ENCODE measurements around the gene DGKD. TPM values are rescaled to one million over a fixed set of nuclear protein-coding genes. Genes with fewer than 3 reads are reported as not detected.

Gene DGKD
- total RNA-seq, 1 experiment from 2014 or later: 16.0 TPM

DNA sequence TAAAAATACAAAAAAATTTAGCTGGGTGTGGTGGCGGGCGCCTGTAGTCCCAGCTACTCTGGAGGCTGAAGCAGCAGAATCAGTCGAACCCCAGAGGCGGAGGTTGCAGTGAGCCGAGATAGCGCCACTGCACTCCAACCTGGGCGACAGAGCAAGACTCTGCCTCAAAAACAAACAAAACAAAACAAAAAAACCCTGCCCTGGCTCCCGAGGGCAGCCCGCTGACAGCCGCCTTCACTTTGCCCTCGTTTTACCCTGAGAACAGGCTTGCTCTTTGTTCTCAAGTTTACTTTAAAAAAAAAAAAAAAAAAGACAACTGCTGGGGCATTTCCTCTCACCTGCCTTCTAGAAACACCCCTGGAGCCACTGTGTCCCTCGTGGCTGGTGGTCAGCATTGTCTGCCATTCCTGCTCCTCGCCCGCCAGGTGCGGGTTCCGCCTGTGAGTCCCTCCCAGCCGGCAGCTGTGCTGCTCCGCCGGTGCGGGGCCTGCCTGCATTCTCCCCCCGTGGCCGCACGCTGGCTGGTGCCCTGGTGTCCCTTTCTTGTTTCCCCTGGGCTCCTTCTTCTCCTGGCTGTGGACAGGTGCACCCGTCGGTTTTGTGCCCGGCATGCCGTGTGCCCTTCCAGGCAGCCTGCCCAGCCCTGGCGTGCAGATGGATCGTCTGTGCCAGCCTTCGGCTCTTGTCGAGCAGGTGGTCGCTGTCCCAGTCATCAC lies 106.6 kb downstream of the DGKD start:
- H3K36me3 ChIP-seq: peaks cover 69% of the 10 kb centered on the region
- DNase-seq (ENCODE audit: low read depth in 1 of 2, low spot score in 2 of 2): no peak
- no peaks in the 10 kb centered on the region for H3K4me1 ChIP-seq (replicated peaks)
- no peaks in the 10 kb centered on the region for H3K9me3 ChIP-seq (replicated peaks)
- no peak overlapping the region for H3K27ac ChIP-seq
- H3K27me3 ChIP-seq (replicated peaks): no peaks in the 10 kb centered on the region
- H3K4me3 ChIP-seq: no peak overlapping the region

DNA sequence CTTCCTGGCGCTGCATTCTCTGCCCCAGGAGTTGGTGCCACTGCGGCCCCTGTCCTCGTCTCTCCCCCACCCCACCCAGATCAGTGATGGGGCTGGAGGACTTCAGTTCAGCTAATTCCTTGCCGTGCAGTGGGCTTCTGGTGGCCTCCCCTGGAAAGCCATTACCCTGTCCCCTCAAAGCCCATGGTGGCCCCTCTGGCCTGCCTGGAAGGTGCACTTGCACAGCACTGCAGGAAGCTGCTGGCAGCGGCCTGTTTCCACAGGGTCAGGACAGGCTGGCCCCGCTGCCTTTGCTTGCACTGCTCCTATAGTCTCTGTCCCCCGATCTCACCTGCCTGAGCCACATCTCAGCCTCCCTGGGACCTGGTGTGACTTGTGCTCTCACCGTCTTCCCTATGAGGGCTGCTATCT lies 107.2 kb downstream of the DGKD start:
- DNase-seq (ENCODE audit: low read depth in 1 of 2, low spot score in 2 of 2): no peak
- H3K36me3 ChIP-seq: peaks cover 63% of the 10 kb centered on the region
- H3K4me1 ChIP-seq (replicated peaks): no peaks in the 10 kb centered on the region
- H3K27ac ChIP-seq: no peak overlapping the region
- H3K27me3 ChIP-seq (replicated peaks): no peaks in the 10 kb centered on the region
- H3K9me3 ChIP-seq (replicated peaks): no peaks in the 10 kb centered on the region
- no peak overlapping the region for H3K4me3 ChIP-seq

DNA sequence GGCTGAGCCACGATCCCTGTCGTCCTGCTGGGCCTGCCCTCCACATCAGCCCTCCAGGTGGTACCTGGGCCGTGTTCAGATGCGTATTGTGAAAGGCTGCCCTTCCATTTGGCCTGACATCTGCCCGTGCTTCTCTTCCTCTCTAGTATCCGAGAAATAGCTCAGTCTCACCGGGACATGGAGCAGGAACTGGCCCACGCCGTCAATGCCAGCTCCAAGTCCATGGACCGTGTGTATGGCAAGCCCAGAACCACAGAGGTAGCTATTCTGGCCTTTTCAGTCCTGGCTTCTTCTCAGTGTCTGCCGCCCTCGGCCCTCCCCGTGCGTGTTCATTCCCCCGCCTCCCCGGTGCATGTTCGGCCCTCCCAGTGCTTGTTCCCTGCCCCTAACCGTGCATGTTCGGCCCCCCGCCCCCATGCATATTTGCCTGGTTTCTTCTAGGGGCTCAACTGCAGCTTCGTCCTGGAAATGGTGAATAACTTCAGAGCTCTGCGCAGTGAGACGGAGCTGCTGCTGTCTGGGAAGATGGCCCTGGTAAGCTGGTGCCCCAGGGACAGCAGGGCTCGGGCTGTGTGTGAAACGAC lies 108.0 kb downstream of the DGKD start:
- Histone ChIP-seq H3K36me3 (peaks cover 57% of the 10 kb centered on the region), H3K27me3 (replicated peaks) (no peaks in the 10 kb centered on the region), H3K4me1 (replicated peaks) (no peaks in the 10 kb centered on the region), H3K9me3 (replicated peaks) (no peaks in the 10 kb centered on the region), H3K4me3 (no peak overlapping the region), H3K27ac (no peak overlapping the region)
- DNase-seq (ENCODE audit: low read depth in 1 of 2, low spot score in 2 of 2): no peak

DNA sequence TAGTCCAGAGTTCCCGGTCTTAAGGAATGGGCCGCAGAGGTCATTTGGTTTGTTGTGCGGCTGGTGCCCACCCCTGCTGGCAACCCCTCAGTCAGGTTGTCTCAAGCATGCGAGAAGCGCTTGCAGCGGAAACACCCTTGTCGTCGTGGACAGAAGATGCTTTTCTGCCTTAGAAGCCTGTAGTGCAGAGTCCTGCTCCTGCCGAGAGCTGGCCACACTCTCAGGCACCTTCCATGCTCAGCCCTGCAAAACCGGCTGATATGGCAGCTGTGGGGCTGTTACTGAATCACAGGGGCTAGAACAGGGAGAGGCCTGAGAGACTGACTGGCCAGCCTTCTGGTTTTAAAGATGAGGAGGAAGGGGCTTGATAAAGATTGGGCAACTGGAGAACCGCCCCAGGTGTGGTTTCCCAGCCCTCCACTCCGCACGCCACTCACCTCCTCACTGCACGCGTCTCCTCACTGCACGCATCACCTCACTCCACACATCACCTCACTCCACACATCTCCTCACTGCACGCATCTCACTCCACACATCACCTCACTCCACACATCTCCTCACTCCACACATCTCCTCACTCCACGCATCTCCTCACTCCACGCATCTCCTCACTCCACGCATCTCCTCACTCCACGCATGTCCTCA lies 108.7 kb downstream of the DGKD start:
- no peaks in the 10 kb centered on the region for H3K4me1 ChIP-seq (replicated peaks)
- H3K27me3 ChIP-seq (replicated peaks): no peaks in the 10 kb centered on the region
- no peak overlapping the region for H3K4me3 ChIP-seq
- H3K27ac ChIP-seq: no peak overlapping the region
- DNase-seq (ENCODE audit: low read depth in 1 of 2, low spot score in 2 of 2): no peak
- H3K36me3 ChIP-seq: peaks cover 56% of the 10 kb centered on the region
- no peaks in the 10 kb centered on the region for H3K9me3 ChIP-seq (replicated peaks)

DNA sequence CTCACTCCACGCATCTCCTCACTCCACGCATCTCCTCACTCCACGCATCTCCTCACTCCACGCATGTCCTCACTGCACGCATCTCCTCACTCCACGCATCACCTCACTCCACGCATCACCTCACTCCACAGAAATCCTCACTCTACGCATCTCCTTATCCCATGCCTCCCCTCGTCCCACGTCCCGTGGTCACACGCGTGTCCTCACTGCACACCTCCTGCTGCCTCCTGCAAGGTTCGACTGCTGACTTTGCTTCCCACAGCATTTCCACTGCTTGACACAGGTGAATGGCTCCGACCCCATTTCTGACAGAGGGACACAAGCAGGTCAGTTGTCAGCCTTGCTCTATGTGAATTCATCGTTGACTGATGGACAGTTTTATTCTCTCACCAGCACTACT lies 109.3 kb downstream of the DGKD start:
- Histone ChIP-seq H3K36me3 (peaks cover 54% of the 10 kb centered on the region), H3K27me3 (replicated peaks) (no peaks in the 10 kb centered on the region), H3K27ac (no peak overlapping the region), H3K4me3 (no peak overlapping the region), H3K9me3 (replicated peaks) (no peaks in the 10 kb centered on the region), H3K4me1 (replicated peaks) (no peaks in the 10 kb centered on the region)
- peak in 1 of 2 experiments; percentile 36 for DNase-seq (ENCODE audit: low read depth in 1 of 2, low spot score in 2 of 2)

DNA sequence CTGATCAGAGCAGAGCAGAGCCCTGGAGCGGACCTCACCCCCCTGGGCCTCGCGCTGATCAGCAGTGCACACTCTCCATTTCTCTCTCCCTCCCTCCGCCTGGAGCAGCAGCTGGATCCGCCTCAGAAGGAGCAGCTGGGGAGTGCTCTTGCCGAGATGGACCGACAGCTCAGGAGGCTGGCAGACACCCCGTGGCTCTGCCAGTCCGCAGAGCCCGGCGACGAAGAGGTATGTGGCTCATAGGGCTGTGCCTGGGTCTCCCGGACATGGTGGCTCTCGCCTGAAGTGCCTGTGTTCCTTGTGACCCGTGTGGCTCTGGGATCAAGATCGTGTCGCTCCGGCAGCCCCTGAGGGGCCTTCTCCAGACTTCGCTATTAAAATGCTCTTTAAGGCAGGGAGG lies 109.8 kb downstream of the DGKD start:
- no peak for DNase-seq (ENCODE audit: low read depth in 1 of 2, low spot score in 2 of 2)
- Histone ChIP-seq H3K36me3 (peaks cover 54% of the 10 kb centered on the region), H3K27me3 (replicated peaks) (no peaks in the 10 kb centered on the region)

DNA sequence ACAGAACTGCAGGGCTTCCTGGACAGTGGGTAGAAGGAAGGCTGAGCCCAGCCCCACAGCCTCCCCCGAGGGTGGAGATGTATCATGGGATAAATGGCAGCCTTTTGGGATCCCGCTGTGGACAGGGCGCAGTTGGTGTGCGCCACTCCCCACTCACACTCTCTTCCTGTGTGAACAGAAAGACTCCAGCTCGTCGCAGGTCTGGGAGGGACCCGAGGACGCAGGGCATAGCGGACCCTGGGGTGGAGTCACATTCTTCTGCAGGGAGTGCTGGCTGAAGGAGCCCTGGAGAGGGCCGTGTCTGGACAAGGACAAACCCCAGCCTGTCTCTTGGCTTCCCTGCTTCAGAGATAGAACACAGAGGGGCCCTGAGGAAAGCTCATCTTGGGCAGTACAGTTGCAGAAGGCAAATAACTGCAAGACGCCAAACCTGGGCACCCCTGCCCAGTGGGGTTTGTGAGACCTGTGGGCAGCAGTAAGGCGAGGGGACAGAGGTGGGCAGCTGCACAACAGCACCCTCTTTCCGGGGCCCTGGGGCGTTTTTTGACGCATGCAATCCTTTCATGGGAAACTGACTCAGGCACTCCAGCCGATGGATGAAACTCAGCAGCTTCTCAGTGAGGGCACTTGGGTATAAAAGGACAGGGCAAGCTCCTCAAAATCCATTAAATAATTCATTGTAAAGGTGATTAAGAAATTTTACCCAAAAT lies 110.4 kb downstream of the DGKD start:
- no peaks in the 10 kb centered on the region for H3K27me3 ChIP-seq (replicated peaks)
- peaks cover 58% of the 10 kb centered on the region for H3K36me3 ChIP-seq
- H3K4me3 ChIP-seq: no peak overlapping the region
- H3K27ac ChIP-seq: no peak overlapping the region
- H3K4me1 ChIP-seq (replicated peaks): no peaks in the 10 kb centered on the region
- no peaks in the 10 kb centered on the region for H3K9me3 ChIP-seq (replicated peaks)
- no peak for DNase-seq (ENCODE audit: low read depth in 1 of 2, low spot score in 2 of 2)

More for the DNA sequence above, 109.8 kb downstream of the DGKD start:
- Histone ChIP-seq H3K27ac (no peak overlapping the region), H3K4me1 (replicated peaks) (no peaks in the 10 kb centered on the region), H3K9me3 (replicated peaks) (no peaks in the 10 kb centered on the region), H3K4me3 (no peak overlapping the region)

DNA sequence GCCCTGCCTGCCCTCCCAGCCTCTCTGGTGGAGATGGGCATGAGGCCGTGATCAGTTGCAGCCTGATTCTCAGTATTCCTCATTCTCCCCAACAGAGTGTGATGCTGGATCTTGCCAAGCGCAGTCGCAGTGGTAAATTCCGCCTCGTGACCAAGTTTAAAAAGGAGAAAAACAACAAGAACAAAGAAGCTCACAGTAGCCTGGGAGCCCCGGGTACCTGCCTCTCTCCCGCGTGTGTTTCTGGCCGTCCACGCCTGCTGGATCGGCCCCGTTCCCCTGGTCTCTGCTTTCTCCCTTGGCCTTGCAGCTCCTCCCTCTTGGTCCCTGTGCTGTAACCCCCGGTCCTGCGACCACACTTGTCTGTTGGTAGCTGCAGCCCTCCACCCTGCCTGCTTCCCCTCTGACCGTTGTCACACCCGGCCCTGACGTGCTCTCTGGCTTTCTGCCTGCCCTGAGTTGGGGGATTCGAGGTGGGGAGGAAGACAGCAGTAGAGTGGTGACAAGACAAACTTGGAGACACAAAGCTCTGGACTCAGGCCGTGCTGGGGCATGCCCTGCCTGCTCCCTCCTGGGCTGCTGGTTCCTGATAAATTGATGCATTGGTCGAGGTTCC lies 112.8 kb downstream of the DGKD start:
- Histone ChIP-seq H3K9me3 (replicated peaks) (no peaks in the 10 kb centered on the region), H3K36me3 (peaks cover 57% of the 10 kb centered on the region), H3K4me3 (no peak overlapping the region), H3K27ac (no peak overlapping the region), H3K4me1 (replicated peaks) (no peaks in the 10 kb centered on the region), H3K27me3 (replicated peaks) (no peaks in the 10 kb centered on the region)
- DNase-seq (ENCODE audit: low read depth in 1 of 2, low spot score in 2 of 2): peak in 1 of 2 experiments; percentile 38

DNA sequence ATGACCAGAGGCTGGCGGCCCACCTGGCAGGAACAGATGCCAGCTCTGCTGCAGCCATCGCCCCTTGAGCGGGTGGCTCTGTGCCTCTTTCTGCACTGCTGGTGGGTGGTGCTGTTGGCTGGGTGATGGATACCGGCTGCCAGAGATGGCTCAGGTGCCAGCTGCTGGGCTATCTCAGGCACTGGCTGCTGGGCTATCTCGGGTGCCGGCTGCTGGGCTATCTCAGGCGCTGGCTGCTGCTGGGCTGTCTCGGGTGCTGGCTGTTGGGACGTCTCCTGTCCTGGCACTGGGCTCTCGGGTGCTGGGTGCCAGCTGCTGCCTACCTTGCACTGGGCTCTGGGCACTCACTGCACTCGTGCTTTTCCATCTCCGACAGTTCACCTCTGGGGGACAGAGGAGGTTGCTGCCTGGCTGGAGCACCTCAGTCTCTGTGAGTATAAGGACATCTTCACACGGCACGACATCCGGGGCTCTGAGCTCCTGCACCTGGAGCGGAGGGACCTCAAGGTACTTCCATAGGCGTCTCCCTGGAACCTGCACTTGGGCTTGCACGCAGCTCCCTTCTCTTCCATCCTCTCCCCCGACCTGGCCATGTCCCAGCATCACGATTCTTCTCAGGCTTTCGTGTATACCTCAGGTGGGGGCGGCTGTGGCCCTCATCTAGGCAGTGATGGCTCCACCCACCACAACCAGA lies 113.9 kb downstream of the DGKD start:
- Histone ChIP-seq H3K27me3 (replicated peaks) (no peaks in the 10 kb centered on the region), H3K27ac (no peak overlapping the region), H3K9me3 (replicated peaks) (no peaks in the 10 kb centered on the region), H3K36me3 (peaks cover 48% of the 10 kb centered on the region), H3K4me1 (replicated peaks) (no peaks in the 10 kb centered on the region), H3K4me3 (no peak overlapping the region)
- peak in 1 of 2 experiments; percentile 41 for DNase-seq (ENCODE audit: low read depth in 1 of 2, low spot score in 2 of 2)

DNA sequence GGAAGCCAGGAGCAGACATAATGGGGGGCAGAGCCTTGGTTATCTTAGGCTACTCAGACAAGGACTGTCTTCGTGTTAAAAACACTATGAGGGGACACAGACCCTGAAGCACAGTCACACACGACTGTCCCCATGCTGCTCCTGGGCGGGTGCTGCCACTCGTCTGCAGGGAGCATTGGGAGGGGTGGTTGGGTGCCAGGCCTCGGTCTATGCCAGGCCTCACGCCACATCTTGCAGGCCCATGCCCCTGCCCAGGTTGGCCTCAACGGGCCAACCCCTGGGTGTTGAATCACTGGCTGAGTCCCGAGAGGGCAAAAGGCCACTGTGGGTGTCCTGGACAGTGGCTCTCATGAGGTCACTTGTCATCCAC lies 114.4 kb downstream of the DGKD start:
- Histone ChIP-seq H3K27me3 (replicated peaks) (no peaks in the 10 kb centered on the region), H3K36me3 (peaks cover 52% of the 10 kb centered on the region)

DNA sequence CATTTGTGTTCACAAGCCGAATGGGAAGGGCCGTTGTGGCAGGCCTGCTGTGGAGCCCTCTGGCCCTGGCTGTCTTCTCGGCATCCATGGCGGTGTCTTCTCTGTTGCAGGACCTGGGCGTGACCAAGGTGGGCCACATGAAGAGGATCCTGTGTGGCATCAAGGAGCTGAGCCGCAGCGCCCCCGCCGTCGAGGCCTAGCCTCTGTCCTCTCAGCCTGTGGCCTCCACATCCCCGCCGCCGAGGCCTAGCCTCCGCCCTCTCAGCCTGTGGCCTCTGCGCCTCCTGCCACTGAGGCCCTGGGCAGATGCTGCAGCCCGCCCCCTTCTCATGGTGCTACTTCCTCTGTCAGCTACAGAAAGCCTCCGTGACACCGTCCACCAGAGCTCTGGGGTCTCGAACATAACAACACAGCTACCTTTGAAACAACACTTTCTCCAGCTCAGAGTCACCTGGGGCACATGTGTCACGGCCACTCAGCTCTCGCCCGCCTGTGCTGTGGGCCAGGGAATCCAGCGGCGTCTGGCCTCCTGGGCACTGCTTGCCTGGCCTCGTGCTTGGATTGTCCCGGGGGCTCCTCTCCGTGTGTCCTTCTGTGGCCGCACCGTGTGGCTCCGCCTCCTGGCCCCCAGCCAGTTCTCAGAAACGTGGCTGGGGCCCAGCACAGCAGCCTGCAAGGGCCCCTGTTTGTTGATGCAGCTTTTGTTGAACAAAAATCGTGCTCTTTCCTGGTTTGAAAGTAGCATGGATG lies 115.1 kb downstream of the DGKD start:
- H3K36me3 ChIP-seq: peaks cover 45% of the 10 kb centered on the region
- no peak overlapping the region for H3K27ac ChIP-seq
- no peaks in the 10 kb centered on the region for H3K4me1 ChIP-seq (replicated peaks)
- H3K4me3 ChIP-seq: no peak overlapping the region
- no peaks in the 10 kb centered on the region for H3K9me3 ChIP-seq (replicated peaks)
- H3K27me3 ChIP-seq (replicated peaks): no peaks in the 10 kb centered on the region
- no peak for DNase-seq (ENCODE audit: low read depth in 1 of 2, low spot score in 2 of 2)

More for the DNA sequence above, 114.4 kb downstream of the DGKD start:
- H3K4me3 ChIP-seq: no peak overlapping the region
- DNase-seq (ENCODE audit: low read depth in 1 of 2, low spot score in 2 of 2): no peak
- no peaks in the 10 kb centered on the region for H3K9me3 ChIP-seq (replicated peaks)
- no peaks in the 10 kb centered on the region for H3K4me1 ChIP-seq (replicated peaks)
- no peak overlapping the region for H3K27ac ChIP-seq

DNA sequence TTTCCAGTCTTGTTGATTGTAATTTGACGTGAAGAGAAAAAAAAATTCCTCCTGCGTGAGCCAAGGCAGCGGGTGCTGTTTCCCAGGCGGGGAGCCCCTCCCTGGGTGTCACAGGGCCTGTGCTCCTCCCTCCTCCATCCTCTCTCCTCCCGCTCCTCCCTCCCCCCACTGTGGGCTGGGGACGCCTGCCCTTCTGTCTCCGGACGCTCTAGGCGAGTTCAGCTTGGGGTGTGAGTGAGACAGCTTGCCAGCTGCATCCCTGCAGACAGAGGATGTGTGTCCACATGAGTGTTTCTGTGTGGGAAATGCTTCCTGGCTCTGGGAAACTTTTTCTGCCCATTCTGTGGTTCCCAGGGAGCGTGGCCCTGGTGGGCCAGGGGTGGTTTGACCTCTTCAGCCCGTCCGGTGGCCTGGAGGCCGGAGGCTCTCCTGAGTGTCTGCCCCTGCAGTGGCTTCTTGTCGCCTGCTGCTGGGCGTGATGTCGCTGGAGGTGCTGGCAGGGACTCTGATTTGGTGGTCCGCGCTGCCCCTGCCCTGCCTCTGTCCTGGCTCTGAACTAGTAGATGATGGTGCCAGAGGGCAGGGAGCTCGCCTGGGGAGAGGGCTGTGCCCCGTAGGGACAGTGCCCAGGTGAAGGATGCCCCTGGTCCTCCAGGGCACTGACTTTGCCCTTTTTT lies 115.9 kb downstream of the DGKD start:
- H3K9me3 ChIP-seq (replicated peaks): no peaks in the 10 kb centered on the region
- H3K27ac ChIP-seq: no peak overlapping the region
- DNase-seq (ENCODE audit: low read depth in 1 of 2, low spot score in 2 of 2): no peak
- H3K4me1 ChIP-seq (replicated peaks): no peaks in the 10 kb centered on the region
- H3K4me3 ChIP-seq: no peak overlapping the region
- no peaks in the 10 kb centered on the region for H3K27me3 ChIP-seq (replicated peaks)
- peaks cover 40% of the 10 kb centered on the region for H3K36me3 ChIP-seq

Measured in SJSA1 (cell line).